ENCODE data around the gene PATL1. TPM values are rescaled to one million over a fixed set of nuclear protein-coding genes. Genes with fewer than 3 reads are reported as not detected.

PATL1 gene
- polyA plus RNA-seq, 1 of the 3 experiments (the other 2 are of a cell fraction): 20.5 TPM

- Histone ChIP-seq H3K36me3 (replicated peaks in 1 of 2; ENCODE audit: control insufficient read depth in 1 of 2, insufficient read depth in 2 of 2, low read length in 1 of 2) (peaks cover 6 to 16% of the 10 kb centered on the region in 2 experiments), H3K79me2 (ENCODE audit: insufficient read depth) (peaks cover 50% of the 10 kb centered on the region), H3K9ac (peak overlapping the region; percentile 81), H3K9me3 (no peaks in the 10 kb centered on the region), H3K4me3 (ENCODE audit: low read depth in 2 of 2, low read length in 1 of 2) (peak overlapping the region; percentile 84 to 98), H3F3A (replicated peaks; ENCODE audit: insufficient read depth) (no peaks in the 10 kb centered on the region), H3K4me1 (ENCODE audit: control insufficient read depth in 1 of 2, insufficient read depth in 2 of 2, low read depth in 1 of 2, low read length in 1 of 2) (peaks cover 12 to 22% of the 10 kb centered on the region in 2 experiments; a peak in 3 of 4 replicates), H3K4me2 (peak overlapping the region; percentile 96), H3K9me2 (no peaks in the 10 kb centered on the region), H3K27me3 (ENCODE audit: insufficient read depth) (no peaks in the 10 kb centered on the region), H2AFZ (ENCODE audit: low read depth) (no peak overlapping the region), H4K20me1 (ENCODE audit: insufficient read depth) (peaks cover 43% of the 10 kb centered on the region), H3K27ac (ENCODE audit: low read depth in 2 of 2, low read length in 1 of 2) (peak overlapping the region; percentile 64 to 80)
- ChIA-PET POLR2A (interaction anchor here (0.7 to 1.7 kb wide), 2 partner anchors 49 to 1475 kb away, joined by 3 to 5 read pairs; no protein-coding TSS in a partner anchor), CTCF (no interaction called here)
- TF ChIP-seq GABPA (IDR thresholded peaks at IDR 0.05; ENCODE audit: low read depth) (peak; percentile 43; the same call in 1 of the 2 replicates), IRF3 (IDR thresholded peaks at IDR 0.05; ENCODE audit: low read depth, low read length) (no peak)
- no peak for DNase-seq
- 2% methylated on average over 10 of the region's 51 CpGs for WGBS (ENCODE audit: low lambda C conversion rate)
These were observed 53.7 kb downstream of the PATL1 start for GRCh38 chr11:59615120-59615636.

GRCh38 chr11:59614277-59615119, 54.3 kb downstream of the PATL1 start:
- Histone ChIP-seq H3K4me1 (ENCODE audit: control insufficient read depth in 1 of 2, insufficient read depth in 2 of 2, low read depth in 1 of 2, low read length in 1 of 2) (peaks cover 12 to 22% of the 10 kb centered on the region in 2 experiments; a peak in 3 of 4 replicates), H2AFZ (ENCODE audit: low read depth) (no peak overlapping the region), H3K9me3 (no peaks in the 10 kb centered on the region), H4K20me1 (ENCODE audit: insufficient read depth) (peaks cover 44% of the 10 kb centered on the region), H3K9me2 (no peaks in the 10 kb centered on the region), H3F3A (replicated peaks; ENCODE audit: insufficient read depth) (peaks cover 1% of the 10 kb centered on the region), H3K27ac (ENCODE audit: low read depth in 2 of 2, low read length in 1 of 2) (peak overlapping the region in 1 of 2 experiments; percentile 64; a peak in 2 of 4 replicates), H3K27me3 (ENCODE audit: insufficient read depth) (no peaks in the 10 kb centered on the region), H3K36me3 (replicated peaks in 1 of 2; ENCODE audit: control insufficient read depth in 1 of 2, insufficient read depth in 2 of 2, low read length in 1 of 2) (peaks cover 13 to 23% of the 10 kb centered on the region in 2 experiments), H3K4me2 (peak overlapping the region; percentile 96), H3K79me2 (ENCODE audit: insufficient read depth) (peaks cover 57% of the 10 kb centered on the region), H3K9ac (peak overlapping the region; percentile 81), H3K4me3 (ENCODE audit: low read depth in 2 of 2, low read length in 1 of 2) (peak overlapping the region; percentile 84 to 98)
- no peak for DNase-seq
- POLR2A ChIA-PET: interaction anchor here (0.7 to 1.7 kb wide), 2 partner anchors 48 to 1476 kb away, joined by 3 to 5 read pairs; no protein-coding TSS in a partner anchor
- WGBS (ENCODE audit: low lambda C conversion rate): 21% methylated on average over 13 of the region's 13 CpGs
- TF ChIP-seq GATA2 (CRISPR knock-in tag; IDR thresholded peaks at IDR 0.05) (no peak), ZBTB33 (IDR thresholded peaks at IDR 0.05; ENCODE audit: borderline replicate concordance, low read depth) (no peak), EZH2phosphoT487 (IDR thresholded peaks at IDR 0.05; ENCODE audit: borderline replicate concordance, low read depth) (no peak), REST (IDR thresholded peaks at IDR 0.05; ENCODE audit: low read depth, low read length) (no peak), TCF12 (IDR thresholded peaks at IDR 0.05) (no peak), PBX3 (IDR thresholded peaks at IDR 0.05) (no peak), MXI1 (IDR thresholded peaks at IDR 0.05; ENCODE audit: low read depth, low read length) (peak; percentile 86; the same call in 1 of the 2 replicates), FOSL2 (IDR thresholded peaks at IDR 0.05; ENCODE audit: borderline replicate concordance, low read depth) (0 out of 2 replicates have a peak, but pooled peaks have one; percentile 2)
- CTCF ChIA-PET: no interaction called here

All from SK-N-SH (cell line).